HCT116 (cell line): ENCODE results near the gene FIBP. TPM values are rescaled to one million over a fixed set of nuclear protein-coding genes. Genes with fewer than 3 reads are reported as not detected.

ENCODE experiments used
- ATAC-seq: fragments of 200-7000 bp; cut with Tn5 transposase; 2 replicates; pipeline ENCODE4 v1.9.1; 2020; ENCODE audit warnings: mild to moderate bottlenecking, moderate library complexity
- BruUV-seq: library from RNA; stranded (reverse); fragments of 400-500 nt; replicated peaks from 2 replicates; lab custom pipeline; 2021; lab: Mats Ljungman, UMichigan
- CTCF ChIA-PET: fragments of 300-600 bp; sonication (Branson Sonifier 250); formaldehyde crosslinking; loops from one replicate; lab custom pipeline; 2021; ENCODE audit warnings: antibody characterized with exemption; lab: Charles Lee
- POLR2A ChIA-PET: fragments of 300-600, 350-600 bp; sonication (Branson Sonifier 250); formaldehyde crosslinking; loops from one replicate; lab custom pipeline; 2021; ENCODE audit warnings: antibody characterized with exemption; lab: Charles Lee
- RAD21 ChIA-PET, 2 experiments: fragments of 300-600 bp; sonication (Branson Sonifier 250); formaldehyde crosslinking; loops; one replicate each; lab custom pipeline; 2023; ENCODE audit warnings: low total read pairs in 2 of 2; ENCODE audit not compliant: uncharacterized antibody in 2 of 2, unreplicated experiment in 2 of 2, low non-redundant PET in 1 of 2; lab: Charles Lee
- DNase-seq: peaks from one replicate; pipeline ENCODE4 v3.0.0-alpha.2; 2010; ENCODE audit warnings: low read depth, low spot score
- H2AFZ ChIP-seq: fragments of 200-600 bp; shearing (Covaris generic), sonication (generic); 2 replicates; pipeline ENCODE4 v1.6.1; 2017; ENCODE audit warnings: low read depth, mixed run types, mixed read lengths, antibody characterized with exemption, low read length; ENCODE audit not compliant: poor library complexity, severe bottlenecking
- H3K27ac ChIP-seq: 2 replicates; pipeline ENCODE4 v1.5.1; 2012; ENCODE audit warnings: low read depth, low read length
- H3K27me3 ChIP-seq: fragments of 200-600 bp; sonication (generic); 2 replicates; pipeline ENCODE4 v1.6.1; 2016; ENCODE audit warnings: mixed run types, low read length, mixed read lengths; ENCODE audit not compliant: insufficient read depth
- H3K36me3 ChIP-seq, 2 experiments: fragments of 200-500 bp in 1 of 2; fragments of 200-600 bp in 1 of 2; sonication (Bioruptor generic) in 1 of 2; sonication (generic) in 1 of 2; 2 replicates each; pipeline versions ENCODE4 v1.5.1 to v1.6.1; 2014 to 2016; ENCODE audit warnings: low read length in 2 of 2, inconsistent platforms in 1 of 2, mixed read lengths in 1 of 2, mixed run types in 1 of 2; ENCODE audit not compliant: insufficient read depth in 2 of 2, control insufficient read depth in 1 of 2
- H3K4me1 ChIP-seq, 2 experiments: fragments of 200-600 bp in 1 of 2; sonication (generic) in 1 of 2; 2 replicates each; pipeline versions ENCODE4 v1.5.1 to v1.6.1; 2012 to 2017; ENCODE audit warnings: low read length in 2 of 2, inconsistent platforms in 1 of 2, mild to moderate bottlenecking in 1 of 2, mixed read lengths in 1 of 2, mixed run types in 1 of 2, moderate library complexity in 1 of 2; ENCODE audit not compliant: insufficient read depth in 2 of 2, control insufficient read depth in 1 of 2
- H3K4me2 ChIP-seq: fragments of 200-600 bp; sonication (generic); 2 replicates; pipeline ENCODE4 v1.6.1; 2017; ENCODE audit warnings: mixed run types, low read length, mixed read lengths
- H3K4me3 ChIP-seq, 2 experiments: fragments of 200-600 bp in 1 of 2; sonication (generic) in 1 of 2; replicated peaks in 1 of 2; 2 replicates each; pipeline ENCODE4 v1.5.1; 2011 to 2016; ENCODE audit warnings: low read length in 2 of 2, control low read depth in 1 of 2, low read depth in 1 of 2, mild to moderate bottlenecking in 1 of 2, mixed read lengths in 1 of 2, mixed run types in 1 of 2
- H3K79me2 ChIP-seq: fragments of 200-600 bp; sonication (generic); 2 replicates; pipeline ENCODE4 v1.6.1; 2017; ENCODE audit warnings: mild to moderate bottlenecking, mixed run types, low read length, moderate library complexity, mixed read lengths; ENCODE audit not compliant: insufficient read depth
- H3K9ac ChIP-seq: fragments of 200-600 bp; sonication (generic); 2 replicates; pipeline ENCODE4 v1.6.1; 2016; ENCODE audit warnings: low read length, mixed read lengths
- H3K9me2 ChIP-seq: fragments of 200-600 bp; sonication (generic), shearing (Covaris generic); 2 replicates; pipeline ENCODE4 v1.6.1; 2017; ENCODE audit warnings: mixed run types, mild to moderate bottlenecking, moderate library complexity; ENCODE audit not compliant: insufficient read depth
- H3K9me3 ChIP-seq, 2 experiments: fragments of 200-500 bp in 1 of 2; fragments of 200-600 bp in 1 of 2; sonication (Bioruptor generic) in 1 of 2; sonication (generic) in 1 of 2; 2 replicates each; pipeline ENCODE4 v1.6.1; 2014 to 2017; ENCODE audit warnings: low read length in 2 of 2, mixed read lengths in 2 of 2, inconsistent platforms in 1 of 2, low read depth in 1 of 2, mild to moderate bottlenecking in 1 of 2, mixed run types in 1 of 2, moderate library complexity in 1 of 2; ENCODE audit not compliant: control insufficient read depth in 1 of 2, insufficient read depth in 1 of 2
- H4K20me1 ChIP-seq: fragments of 200-600 bp; sonication (generic), shearing (Covaris generic); 2 replicates; pipeline ENCODE4 v1.6.1; 2017; ENCODE audit warnings: mixed run types, mild to moderate bottlenecking, moderate library complexity; ENCODE audit not compliant: insufficient read depth
- JUND ChIP-seq: IDR thresholded peaks from 2 replicates; pipeline ENCODE4 v1.6.1; 2012
- TCF7L2 ChIP-seq: IDR thresholded peaks from 2 replicates; pipeline ENCODE4 v1.7.0; 2011; ENCODE audit warnings: borderline replicate concordance, inconsistent platforms; ENCODE audit not compliant: insufficient read depth, insufficient read length; ENCODE audit errors: extremely low read depth
- YY1 ChIP-seq: IDR thresholded peaks from 2 replicates; pipeline ENCODE4 v1.6.1; 2011; ENCODE audit warnings: low read length, low read depth, moderate library complexity, mild to moderate bottlenecking; ENCODE audit not compliant: insufficient replicate concordance; ENCODE audit errors: extremely low read depth
- ZFX ChIP-seq: fragments of 450-650 bp; IDR thresholded peaks from 2 replicates; pipeline ENCODE4 v1.6.1; 2017
- intact Hi-C: fragments of 100-400 bp; cut with micrococcal nuclease; formaldehyde crosslinking; loops from 2 replicates; pipeline ENCODE4 v1.10.0; 2022
- total RNA-seq: library from RNA; stranded (reverse); gene quantifications from one replicate; pipeline ENCODE4 v1.2.1, GENCODE V29; 2021; ENCODE audit not compliant: unreplicated experiment

FIBP gene
- total RNA-seq, 1 experiment from 2014 or later: 96.0 TPM

GRCh38 chr11:65887723-65888162 lies 528 bp downstream of the FIBP start:
- H4K20me1 ChIP-seq: no peaks in the 10 kb centered on the region
- H3K4me3 ChIP-seq: peak overlapping the region; percentile 90 to 92
- intact Hi-C loops: loop anchor here (2.0 kb wide), 2 partner anchors 73 to 175 kb away; partner anchors contain the start of genes KAT5 and SART1
- ATAC-seq (no peak), DNase-seq (no peak)
- peaks cover 14 to 45% of the 10 kb centered on the region in 2 experiments for H3K36me3 ChIP-seq
- H3K79me2 ChIP-seq: peaks cover 52% of the 10 kb centered on the region
- H3K4me2 ChIP-seq: peak overlapping the region; percentile 98
- ChIA-PET RAD21 (interaction anchor here (0.6 to 3.0 kb wide), 9 partner anchors 16 to 175 kb away, joined by 3 to 10 read pairs (median 4); partner anchors contain the start of gene KAT5 (in 1 of the 2)), CTCF (interaction anchor here (0.6 to 6.5 kb wide), 25 partner anchors 9 to 255 kb away, joined by 3 to 82 read pairs (median 4); partner anchors contain the start of genes CFL1, CST6, KAT5 and MUS81), POLR2A (interaction anchor here (0.6 to 8.5 kb wide), 12 partner anchors 14 to 176 kb away, joined by 3 to 124 read pairs (median 8); partner anchors contain the start of genes CFL1, FOSL1, KAT5 and MUS81)
- H2AFZ ChIP-seq: no peak overlapping the region
- no peaks in the 10 kb centered on the region for H3K9me2 ChIP-seq
- peak overlapping the region; percentile 97 for H3K27ac ChIP-seq
- H3K9me3 ChIP-seq: no peaks in the 10 kb centered on the region
- peaks cover 18 to 68% of the 10 kb centered on the region in 2 experiments for H3K4me1 ChIP-seq
- H3K27me3 ChIP-seq: no peaks in the 10 kb centered on the region
- BruUV-seq: TSS peak; percentile 39
- TF ChIP-seq JUND (no peak), ZFX (0 out of 2 replicates have a peak, but pooled peaks have one; percentile 32)
- peak overlapping the region; percentile 87 for H3K9ac ChIP-seq

- no TSS peak for BruUV-seq
- Histone ChIP-seq H3K27ac (peak overlapping the region; percentile 97), H3K9ac (peak overlapping the region; percentile 87), H3K79me2 (peaks cover 48% of the 10 kb centered on the region), H3K4me3 (peak overlapping the region; percentile 90 to 92), H2AFZ (no peak overlapping the region), H3K4me2 (peak overlapping the region; percentile 98), H3K9me3 (no peaks in the 10 kb centered on the region), H3K27me3 (no peaks in the 10 kb centered on the region), H4K20me1 (no peaks in the 10 kb centered on the region), H3K4me1 (peaks cover 18 to 61% of the 10 kb centered on the region in 2 experiments), H3K36me3 (peaks cover 14 to 50% of the 10 kb centered on the region in 2 experiments), H3K9me2 (no peaks in the 10 kb centered on the region)
- RAD21 ChIA-PET: interaction anchor here in 1 of 2 experiments (3.0 kb wide), 1 partner anchor 29 kb away, joined by 10 read pairs; no protein-coding TSS in a partner anchor
- DNase-seq (no peak), ATAC-seq (no peak)
- CTCF ChIA-PET: interaction anchor here (1.1 to 6.5 kb wide), 8 partner anchors 13 to 181 kb away, joined by 3 to 82 read pairs (median 6); partner anchors contain the start of genes CFL1, KAT5 and MUS81
- POLR2A ChIA-PET: interaction anchor here (1.4 to 8.5 kb wide), 4 partner anchors 13 to 29 kb away, joined by 3 to 124 read pairs (median 45); partner anchors contain the start of genes CFL1, FOSL1 and MUS81
- intact Hi-C loops: no loop called here
- TF ChIP-seq TCF7L2 (no peak), YY1 (no peak)
- TF ChIP-seq, all 23 proteins: peak for 0
Measured at GRCh38 chr11:65886826-65887722, 1.2 kb downstream of the FIBP start.
